AG04449 (cell line): ENCODE measurements around the gene GYS2.

ENCODE experiments used
- CTCF ChIA-PET: fragments of 350-600 bp; formaldehyde crosslinking; extraction: SDS; loops from one replicate; lab custom pipeline; 2021; ENCODE audit warnings: antibody characterized with exemption; lab: Yijun Ruan, JAX
- POLR2A ChIA-PET: fragments of 400-600, 350-600 bp; formaldehyde crosslinking; extraction: SDS; loops from one replicate; lab custom pipeline; 2020; ENCODE audit warnings: antibody characterized with exemption, inconsistent platforms; lab: Yijun Ruan, JAX
- DNase-seq: peaks from one replicate; pipeline ENCODE4 v3.0.0-alpha.2; 2010; ENCODE audit warnings: low read depth, low spot score
- H3K4me3 ChIP-seq: 2 replicates; pipeline ENCODE4 v1.5.1; 2011; ENCODE audit warnings: low read depth, mild to moderate bottlenecking, control low read depth, low read length
- CTCF ChIP-seq: IDR thresholded peaks from one replicate; pipeline ENCODE4 v1.5.1; 2011; ENCODE audit warnings: mild to moderate bottlenecking, moderate library complexity, low read length, control low read depth, inconsistent platforms; ENCODE audit not compliant: insufficient read depth; ENCODE audit errors: missing control alignments

Gene GYS2

GRCh38 chr12:21551841-21552465 is 52.7 kb downstream of the GYS2 start:
- ChIA-PET POLR2A (interaction anchor here (0.6 kb wide), 1 partner anchor 33 kb away, joined by 3 read pairs; no protein-coding TSS in a partner anchor), CTCF (no interaction called here)
- DNase-seq = no peak
- H3K4me3 ChIP-seq = no peak overlapping the region
- TF ChIP-seq CTCF = no peak

- no peak for DNase-seq
- H3K4me3 ChIP-seq = no peak overlapping the region
- CTCF ChIA-PET = no interaction called here
- TF ChIP-seq CTCF = no peak
- POLR2A ChIA-PET = no interaction called here
These were observed 57.2 kb downstream of the GYS2 start for GRCh38 chr12:21547437-21547836.

GRCh38 chr12:21546716-21547115 is 57.9 kb downstream of the GYS2 start:
- no peak for TF ChIP-seq CTCF
- no peak overlapping the region for H3K4me3 ChIP-seq
- ChIA-PET CTCF (no interaction called here), POLR2A (no interaction called here)
- DNase-seq = no peak

- POLR2A ChIA-PET = no interaction called here
- no peak for TF ChIP-seq CTCF
- DNase-seq = no peak
- H3K4me3 ChIP-seq = no peak overlapping the region
- CTCF ChIA-PET = no interaction called here
These were observed 59.1 kb downstream of the GYS2 start for GRCh38 chr12:21545557-21545956.

- ChIA-PET CTCF (no interaction called here), POLR2A (no interaction called here)
- no peak for DNase-seq
- no peak overlapping the region for H3K4me3 ChIP-seq
- TF ChIP-seq CTCF = no peak
These were observed 61.5 kb downstream of the GYS2 start for GRCh38 chr12:21543151-21543550.

- DNase-seq = no peak
- H3K4me3 ChIP-seq = no peak overlapping the region
- ChIA-PET CTCF (no interaction called here), POLR2A (no interaction called here)
- no peak for TF ChIP-seq CTCF
These were observed 62.2 kb downstream of the GYS2 start for GRCh38 chr12:21542403-21542802.
